H1 (cell line): ENCODE measurements around the gene CD247. TPM values are rescaled to one million over a fixed set of nuclear protein-coding genes. Genes with fewer than 3 reads are reported as not detected.

Source experiments
- CTCF ChIA-PET: fragments of 300-600 bp; sonication (Branson Sonifier 250); formaldehyde crosslinking; loops from one replicate; lab custom pipeline; 2021; ENCODE audit not compliant: partially characterized antibody; lab: Charles Lee
- POLR2A ChIA-PET: fragments of 300-600 bp; sonication (Branson Sonifier 250); formaldehyde crosslinking; loops from one replicate; lab custom pipeline; 2021; ENCODE audit warnings: inconsistent platforms; ENCODE audit not compliant: partially characterized antibody; lab: Charles Lee
- DNase-seq, 2 experiments: peaks; one replicate each; pipeline versions ENCODE4 v3.0.0 to v3.0.0-alpha.2; 2010 to 2022; ENCODE audit warnings: low spot score in 2 of 2, low read depth in 1 of 2, mixed read lengths in 1 of 2
- FAIRE-seq: peaks from 2 replicates; lab custom pipeline; 2011; peaks lifted over from hg19 to GRCh38; lab: Jason Lieb, UNC
- H2AFZ ChIP-seq: 2 replicates; pipeline ENCODE4 v1.8.1; 2012; ENCODE audit warnings: low read length, inconsistent platforms
- H2AK5ac ChIP-seq: 2 replicates; pipeline ENCODE4 v1.6.1; 2013; ENCODE audit warnings: low read depth, low read length
- H2BK120ac ChIP-seq: replicated peaks from 2 replicates; pipeline ENCODE3; 2013; ENCODE audit warnings: low read depth, low read length, inconsistent platforms
- H2BK12ac ChIP-seq: 2 replicates; pipeline ENCODE4 v1.6.1; 2013; ENCODE audit warnings: low read depth, low read length
- H2BK15ac ChIP-seq: 2 replicates; pipeline ENCODE4 v1.6.1; 2013; ENCODE audit warnings: low read length
- H2BK20ac ChIP-seq: 2 replicates; pipeline ENCODE4 v1.6.1; 2013; ENCODE audit warnings: low read length
- H2BK5ac ChIP-seq: 2 replicates; pipeline ENCODE4 v1.6.1; 2013; ENCODE audit warnings: low read depth, low read length
- H3K14ac ChIP-seq: 2 replicates; pipeline ENCODE4 v1.6.1; 2013; ENCODE audit warnings: inconsistent platforms; ENCODE audit not compliant: insufficient read length
- H3K18ac ChIP-seq: 2 replicates; pipeline ENCODE4 v1.6.1; 2013; ENCODE audit warnings: low read length; ENCODE audit errors: extremely low read depth
- H3K23ac ChIP-seq: 2 replicates; pipeline ENCODE4 v1.6.1; 2013; ENCODE audit warnings: inconsistent platforms; ENCODE audit not compliant: insufficient read length
- H3K23me2 ChIP-seq: 2 replicates; pipeline ENCODE4 v1.6.1; 2013; ENCODE audit warnings: low read depth, low read length
- H3K27ac ChIP-seq: 2 replicates; pipeline ENCODE4 v1.6.1; 2011; ENCODE audit warnings: low read depth, low read length, inconsistent platforms
- H3K27me3 ChIP-seq, 4 experiments: replicated peaks in 1 of 4; 1 replicate in 1 of 4; 2 replicates in 3 of 4; pipeline versions ENCODE4 v1.6.1 to v1.8.1; 2011 to 2013; ENCODE audit warnings: low read length in 3 of 4, mild to moderate bottlenecking in 3 of 4, inconsistent platforms in 2 of 4, mixed read lengths in 2 of 4, moderate library complexity in 1 of 4; ENCODE audit not compliant: control insufficient read depth in 3 of 4, insufficient read depth in 3 of 4; ENCODE audit errors: extremely low read depth in 1 of 4
- H3K36me3 ChIP-seq, 4 experiments: 2 replicates each; pipeline versions ENCODE4 v1.6.1 to v1.8.1; 2011 to 2013; ENCODE audit warnings: mild to moderate bottlenecking in 4 of 4, low read length in 3 of 4, moderate library complexity in 2 of 4, control low read depth in 1 of 4, inconsistent platforms in 1 of 4; ENCODE audit not compliant: insufficient read depth in 4 of 4, control insufficient read depth in 2 of 4
- H3K4ac ChIP-seq: replicated peaks from 2 replicates; pipeline ENCODE3; 2013; ENCODE audit warnings: low read length, low read depth, mixed read lengths, inconsistent platforms; ENCODE audit not compliant: insufficient read length
- H3K4me1 ChIP-seq, 4 experiments: replicated peaks in 1 of 4; 1 replicate in 1 of 4; 2 replicates in 3 of 4; pipeline versions ENCODE4 v1.6.1 to v1.8.1; 2011 to 2013; ENCODE audit warnings: low read length in 3 of 4, inconsistent platforms in 2 of 4, mixed read lengths in 1 of 4; ENCODE audit not compliant: insufficient read depth in 4 of 4, control insufficient read depth in 3 of 4
- H3K4me2 ChIP-seq, 2 experiments: 2 replicates each; pipeline versions ENCODE4 v1.6.1 to v1.8.1; 2011 to 2013; ENCODE audit warnings: low read depth in 2 of 2, low read length in 2 of 2, control low read depth in 1 of 2, inconsistent platforms in 1 of 2, mild to moderate bottlenecking in 1 of 2; ENCODE audit not compliant: insufficient read depth in 1 of 2
- H3K4me3 ChIP-seq, 4 experiments: fragments of 200-600, 300-600 bp in 1 of 4; sonication (generic), shearing (Covaris generic), sonication (Bioruptor Twin) in 1 of 4; 2 replicates each; pipeline versions ENCODE4 v1.5.1 to v1.8.1; 2011 to 2016; ENCODE audit warnings: low read length in 4 of 4, low read depth in 3 of 4, control low read depth in 2 of 4, inconsistent platforms in 2 of 4, mild to moderate bottlenecking in 2 of 4, mixed read lengths in 1 of 4, moderate library complexity in 1 of 4; ENCODE audit not compliant: insufficient read depth in 2 of 4; ENCODE audit errors: extremely low read depth in 1 of 4
- H3K56ac ChIP-seq: replicated peaks from 2 replicates; pipeline ENCODE3; 2013; ENCODE audit warnings: low read depth, mild to moderate bottlenecking, mixed read lengths, low read length, inconsistent platforms; ENCODE audit not compliant: insufficient read length
- H3K79me1 ChIP-seq: 2 replicates; pipeline ENCODE4 v1.6.1; 2013; ENCODE audit warnings: low read depth, low read length, control low read depth
- H3K79me2 ChIP-seq, 2 experiments: 2 replicates each; pipeline versions ENCODE4 v1.6.1 to v1.8.1; 2012 to 2013; ENCODE audit warnings: low read length in 2 of 2, mild to moderate bottlenecking in 2 of 2, inconsistent platforms in 1 of 2; ENCODE audit not compliant: insufficient read depth in 2 of 2, control insufficient read depth in 1 of 2
- H3K9ac ChIP-seq, 4 experiments: replicated peaks in 1 of 4; 1 replicate in 1 of 4; 2 replicates in 3 of 4; pipeline versions ENCODE4 v1.6.1 to v1.8.1; 2011 to 2013; ENCODE audit warnings: low read depth in 3 of 4, low read length in 3 of 4, control low read depth in 2 of 4, mild to moderate bottlenecking in 2 of 4, moderate library complexity in 2 of 4, inconsistent platforms in 1 of 4; ENCODE audit errors: extremely low read depth in 1 of 4
- H3K9me3 ChIP-seq, 2 experiments: 2 replicates each; pipeline versions ENCODE4 v1.6.1 to v1.8.1; 2012 to 2013; ENCODE audit warnings: mild to moderate bottlenecking in 2 of 2, moderate library complexity in 2 of 2, control low read depth in 1 of 2, inconsistent platforms in 1 of 2, low read depth in 1 of 2, low read length in 1 of 2, mixed read lengths in 1 of 2; ENCODE audit not compliant: insufficient read depth in 2 of 2
- H4K20me1 ChIP-seq, 2 experiments: replicated peaks in 1 of 2; 2 replicates each; pipeline versions ENCODE3 to v1.8.1; 2011 to 2013; ENCODE audit warnings: inconsistent platforms in 2 of 2, low read length in 2 of 2, mild to moderate bottlenecking in 1 of 2; ENCODE audit not compliant: insufficient read depth in 2 of 2, control insufficient read depth in 1 of 2
- H4K5ac ChIP-seq: 2 replicates; pipeline ENCODE4 v1.6.1; 2013; ENCODE audit warnings: low read length, low read depth, mixed read lengths, inconsistent platforms; ENCODE audit not compliant: insufficient read length
- H4K8ac ChIP-seq: 2 replicates; pipeline ENCODE4 v1.8.0; 2013; ENCODE audit warnings: mild to moderate bottlenecking, moderate library complexity, low read length, inconsistent platforms; ENCODE audit not compliant: insufficient read depth; ENCODE audit errors: extremely low read depth
- H4K91ac ChIP-seq: replicated peaks from 2 replicates; pipeline ENCODE3; 2013; ENCODE audit warnings: low read length, mixed read lengths, inconsistent platforms; ENCODE audit not compliant: insufficient read length
- CHD1 ChIP-seq: IDR thresholded peaks from 2 replicates; pipeline ENCODE4 v1.6.1; 2012; ENCODE audit warnings: low read depth, low read length, improper control_type of control experiment
- EGR1 ChIP-seq: IDR thresholded peaks from 2 replicates; pipeline ENCODE4 v1.6.1; 2011; ENCODE audit warnings: low read depth, low read length, borderline replicate concordance
- NANOG ChIP-seq: IDR thresholded peaks from 2 replicates; pipeline ENCODE4 v1.6.1; 2011; ENCODE audit warnings: low read length, low read depth, mild to moderate bottlenecking, inconsistent platforms; ENCODE audit not compliant: insufficient read depth, poor library complexity, severe bottlenecking
- SIRT6 ChIP-seq: IDR thresholded peaks from one replicate; pipeline ENCODE4 v1.7.1; 2012; ENCODE audit warnings: low read length, inconsistent platforms
- SP4 ChIP-seq: IDR thresholded peaks from 2 replicates; pipeline ENCODE4 v1.6.1; 2012; ENCODE audit warnings: low read length, inconsistent platforms
- SRF ChIP-seq: IDR thresholded peaks from 2 replicates; pipeline ENCODE4 v1.6.1; 2011; ENCODE audit warnings: mild to moderate bottlenecking, low read depth, low read length, moderate library complexity
- SUZ12 ChIP-seq: fragments of 200-600 bp; sonication (generic); IDR thresholded peaks from 2 replicates; pipeline ENCODE4 v1.6.1; 2012; ENCODE audit warnings: mild to moderate bottlenecking, inconsistent platforms, low read length, moderate library complexity, mixed read lengths
- TCF12 ChIP-seq: IDR thresholded peaks from 2 replicates; pipeline ENCODE4 v1.6.1; 2011; ENCODE audit warnings: low read depth, mild to moderate bottlenecking, low read length
- YY1 ChIP-seq: IDR thresholded peaks from 2 replicates; pipeline ENCODE4 v1.6.1; 2011; ENCODE audit warnings: low read depth, mild to moderate bottlenecking, low read length
- WGBS, 2 experiments: shearing (Covaris generic) in 1 of 2; methylation state at CpG; one replicate each; pipeline versions ENCODE4 v1.1.6 to v1.1.7; 2013 to 2015; ENCODE audit warnings: low lambda C conversion rate in 2 of 2, mixed read lengths in 2 of 2, inconsistent platforms in 1 of 2, low coverage in 1 of 2, missing lambda C conversion rate in 1 of 2; ENCODE audit not compliant: insufficient replicate concordance in 2 of 2, insufficient coverage in 1 of 2, insufficient read length in 1 of 2; ENCODE audit errors: extremely low coverage in 1 of 2, missing lambda C conversion rate in 1 of 2; 5-methylcytosine and 5-hydroxymethylcytosine counted together
- polyA plus RNA-seq, 7 experiments: library from polyadenylated mRNA; depleted of rRNA in 3 of 7; stranded (reverse) in 5 of 7; unstranded in 2 of 7; fragments of >200 nt in 5 of 7; fragments of 200-250 nt in 2 of 7; gene quantifications; 1 replicate in 5 of 7; 2 replicates in 1 of 7; 4 replicates in 1 of 7; pipeline versions ENCODE4 v1.2.1 to v1.2.3, GENCODE V29; 2011 to 2013; ENCODE audit warnings: missing spikeins in 2 of 7, mixed read lengths in 2 of 7
- total RNA-seq: library from RNA; stranded (reverse); fragmentation: NEBNext Ultra II Directional; extraction: Animal tissue kit (Norgen Biotek cat#: 25700); gene quantifications from 2 replicates; pipeline ENCODE4 v1.2.1, GENCODE V29; 2021
- TF ChIP-seq, protein P1 (sequence below), 3 experiments: IDR thresholded peaks; 1 replicate in 2 of 3; 2 replicates in 1 of 3; pipeline versions ENCODE4 v1.5.1 to v1.6.1; 2011; ENCODE audit warnings: low read length in 3 of 3, mild to moderate bottlenecking in 3 of 3, inconsistent platforms in 2 of 3, low read depth in 1 of 3, moderate library complexity in 1 of 3; ENCODE audit not compliant: insufficient read depth in 1 of 3; ENCODE audit errors: control extremely low read depth in 1 of 3

CD247 gene
- total and polyA plus RNA-seq, 2 of the 8 experiments (the other 6 are each of a cell fraction or from before 2014, with no cell fraction given) = 2.0 to 2.2 TPM

GRCh38 chr1:167430134-167430848, 88.0 kb downstream of the CD247 start:
- H3K4me1 ChIP-seq = peaks cover 20 to 48% (median 28%) of the 10 kb centered on the region in 4 experiments
- H3K4me2 ChIP-seq = peak overlapping the region; percentile 40 to 41
- H3K79me2 ChIP-seq = no peaks in the 10 kb centered on the region
- TF ChIP-seq SIRT6 (no peak), SP4 (no peak), CHD1 (no peak), TCF12 (0 out of 2 replicates have a peak, but pooled peaks have one; percentile 57), SUZ12 (no peak), SRF (no peak), NANOG (peak; percentile 50), YY1 (no peak), EGR1 (no peak)
- TF ChIP-seq, protein P1, sequence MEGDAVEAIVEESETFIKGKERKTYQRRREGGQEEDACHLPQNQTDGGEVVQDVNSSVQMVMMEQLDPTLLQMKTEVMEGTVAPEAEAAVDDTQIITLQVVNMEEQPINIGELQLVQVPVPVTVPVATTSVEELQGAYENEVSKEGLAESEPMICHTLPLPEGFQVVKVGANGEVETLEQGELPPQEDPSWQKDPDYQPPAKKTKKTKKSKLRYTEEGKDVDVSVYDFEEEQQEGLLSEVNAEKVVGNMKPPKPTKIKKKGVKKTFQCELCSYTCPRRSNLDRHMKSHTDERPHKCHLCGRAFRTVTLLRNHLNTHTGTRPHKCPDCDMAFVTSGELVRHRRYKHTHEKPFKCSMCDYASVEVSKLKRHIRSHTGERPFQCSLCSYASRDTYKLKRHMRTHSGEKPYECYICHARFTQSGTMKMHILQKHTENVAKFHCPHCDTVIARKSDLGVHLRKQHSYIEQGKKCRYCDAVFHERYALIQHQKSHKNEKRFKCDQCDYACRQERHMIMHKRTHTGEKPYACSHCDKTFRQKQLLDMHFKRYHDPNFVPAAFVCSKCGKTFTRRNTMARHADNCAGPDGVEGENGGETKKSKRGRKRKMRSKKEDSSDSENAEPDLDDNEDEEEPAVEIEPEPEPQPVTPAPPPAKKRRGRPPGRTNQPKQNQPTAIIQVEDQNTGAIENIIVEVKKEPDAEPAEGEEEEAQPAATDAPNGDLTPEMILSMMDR (IDR thresholded peaks at IDR 0.05; ENCODE audit: control extremely low read depth in 1 of 3, insufficient read depth in 1 of 3, low read depth in 1 of 3, low read length in 3 of 3) = no peak

More at GRCh38 chr1:167430134-167430848, 88.0 kb downstream of the CD247 start:
- H4K8ac ChIP-seq = no peak overlapping the region
- no peak overlapping the region for H3K9ac ChIP-seq
- H3K27ac ChIP-seq = no peak overlapping the region
- H2AFZ ChIP-seq = no peak overlapping the region
- no peak overlapping the region for H3K23ac ChIP-seq
- H2BK5ac ChIP-seq = peak overlapping the region; percentile 94
- no peaks in the 10 kb centered on the region for H3K36me3 ChIP-seq
- peak overlapping the region; percentile 41; the same call in 1 of the 2 replicates for H3K18ac ChIP-seq
- peak overlapping the region; percentile 97 for H2BK12ac ChIP-seq
- no peaks in the 10 kb centered on the region for H3K9me3 ChIP-seq
- H4K5ac ChIP-seq = no peak overlapping the region
- no peaks in the 10 kb centered on the region for H3K23me2 ChIP-seq
- peaks cover 0 to under 1% (median 0%) of the 10 kb centered on the region in 4 experiments; a peak in 1 of 7 replicates for H3K27me3 ChIP-seq
- ChIA-PET CTCF (interaction anchor here (0.6 to 5.5 kb wide), 8 partner anchors 11 to 257 kb away, joined by 3 to 64 read pairs (median 6); no protein-coding TSS in a partner anchor), POLR2A (interaction anchor here (0.8 to 1.5 kb wide), 4 partner anchors 9 to 369 kb away, joined by 3 to 4 read pairs (median 4); partner anchors contain the start of gene POU2F1)
- no peak overlapping the region for H3K4ac ChIP-seq
- no peak overlapping the region for H3K4me3 ChIP-seq
- no peak overlapping the region for H2BK120ac ChIP-seq
- FAIRE-seq = peak; percentile 75
- H4K20me1 ChIP-seq = no peaks in the 10 kb centered on the region
- H2AK5ac ChIP-seq = no peak overlapping the region
- peak overlapping the region; percentile 4 for H4K91ac ChIP-seq
- H3K79me1 ChIP-seq = no peaks in the 10 kb centered on the region
- H2BK20ac ChIP-seq = peak overlapping the region; percentile 17; the same call in 1 of the 2 replicates
- WGBS, 2 experiments = 51% methylated on average over 17 of the region's 17 CpGs; no CpG with 5 or more reads in 1 of the 2 experiments
- no peak overlapping the region for H3K14ac ChIP-seq
- H2BK15ac ChIP-seq = 0 out of 2 replicates have a peak overlapping the region, but pooled peaks have one; percentile 47
- H3K56ac ChIP-seq = no peak overlapping the region
- DNase-seq = peak; percentile 61 to 68
